HepG2 (cell line): ENCODE data around the gene LRBA. TPM values are rescaled to one million over a fixed set of nuclear protein-coding genes. Genes with fewer than 3 reads are reported as not detected.

ENCODE experiments used
- CEBPZ ChIP-seq: IDR thresholded peaks from 2 replicates; pipeline ENCODE4 v1.6.1; 2012; ENCODE audit warnings: low read length, improper control_type of control experiment
- CHCHD3 ChIP-seq: sonication (generic); formaldehyde crosslinking; IDR thresholded peaks from 2 replicates; pipeline ENCODE4 v1.8.0; 2022; ENCODE audit warnings: mild to moderate bottlenecking, missing genetic modification reagents, moderate library complexity
- CHD2 ChIP-seq: IDR thresholded peaks from 2 replicates; pipeline ENCODE4 v1.6.1; 2011; ENCODE audit warnings: low read depth, low read length, improper control_type of control experiment
- DPF2 ChIP-seq: sonication (generic); formaldehyde crosslinking; IDR thresholded peaks from 2 replicates; pipeline ENCODE4 v1.4.0; 2020; ENCODE audit warnings: mild to moderate bottlenecking, low read depth, missing genetic modification reagents, borderline replicate concordance
- ERF ChIP-seq: IDR thresholded peaks from 2 replicates; pipeline ENCODE4 v1.6.1; 2018; ENCODE audit warnings: missing biosample characterization, missing genetic modification reagents
- KLF11 ChIP-seq: IDR thresholded peaks from 2 replicates; pipeline ENCODE4 v1.6.1; 2016; ENCODE audit warnings: missing compliant biosample characterization
- MBD4 ChIP-seq: IDR thresholded peaks from 2 replicates; pipeline ENCODE4 v1.6.1; 2012; ENCODE audit warnings: low read length, inconsistent platforms, borderline replicate concordance
- MZF1 ChIP-seq: sonication (generic); formaldehyde crosslinking; IDR thresholded peaks from 2 replicates; pipeline ENCODE4 v1.8.1; 2023; ENCODE audit warnings: mild to moderate bottlenecking, missing genetic modification reagents, borderline replicate concordance
- PCBP2 ChIP-seq: fragments of 200-400 bp; formaldehyde crosslinking; optimal IDR thresholded peaks from 2 replicates; pipeline ENCODE3; 2018; ENCODE audit warnings: low read length, low read depth; ENCODE audit not compliant: poor library complexity, severe bottlenecking
- PHF8 ChIP-seq: sonication (generic); formaldehyde crosslinking; IDR thresholded peaks from 2 replicates; pipeline ENCODE4 v1.5.0; 2020; ENCODE audit warnings: missing genetic modification reagents
- RBAK ChIP-seq: sonication (generic); formaldehyde crosslinking; IDR thresholded peaks from 2 replicates; pipeline ENCODE4 v1.5.1; 2020; ENCODE audit warnings: mild to moderate bottlenecking, missing genetic modification reagents
- TOPORS ChIP-seq: sonication (generic); formaldehyde crosslinking; IDR thresholded peaks from 2 replicates; pipeline ENCODE4 v1.8.0; 2023; ENCODE audit warnings: mild to moderate bottlenecking, missing genetic modification reagents
- ZNF790 ChIP-seq: sonication (generic); formaldehyde crosslinking; IDR thresholded peaks from 2 replicates; pipeline ENCODE4 v1.8.0; 2022; ENCODE audit warnings: missing genetic modification reagents, mild to moderate bottlenecking, borderline replicate concordance
- polyA plus RNA-seq, 8 experiments: library from polyadenylated mRNA; depleted of rRNA in 3 of 8; stranded (reverse) in 7 of 8; unstranded in 1 of 8; fragments of >200 nt; fragmentation: Illumina TruSeq in 4 of 8; extraction: Trizol in 4 of 8; gene quantifications; 2 replicates each; pipeline versions ENCODE4 v1.2.1 to v1.2.3, GENCODE V29; 2011 to 2016; ENCODE audit warnings: low read depth in 4 of 8, missing spikeins in 1 of 8, mixed read lengths in 1 of 8; ENCODE audit not compliant: insufficient read depth in 1 of 8
- total RNA-seq, 5 experiments: library from RNA; depleted of rRNA; stranded (reverse); fragments of >200 nt; fragmentation: Illumina TruSeq; extraction: Trizol; gene quantifications; 2 replicates each; pipeline ENCODE4 v1.2.3, GENCODE V29; 2016; ENCODE audit warnings: low read depth in 1 of 5

The LRBA gene
- total and polyA plus RNA-seq, 2 of the 13 experiments (the other 11 are each of a cell fraction or from before 2014, with no cell fraction given): 21.0 to 37.2 TPM

GRCh38 chr4:150447356-150447755 lies 567.7 kb downstream of the LRBA start (continued):
- no peak for TF ChIP-seq CEBPZ
- TF ChIP-seq TOPORS: no peak
- no peak for TF ChIP-seq CHD2
- no peak for TF ChIP-seq ERF (CRISPR knock-in tag)
- TF ChIP-seq PHF8: no peak
- no peak for TF ChIP-seq MBD4
- no peak for TF ChIP-seq PCBP2
- no peak for TF ChIP-seq ZNF790 (CRISPR knock-in tag)
- TF ChIP-seq RBAK: no peak
- no peak for TF ChIP-seq CHCHD3 (CRISPR knock-in tag)
- TF ChIP-seq KLF11 (CRISPR knock-in tag): no peak
- no peak for TF ChIP-seq MZF1 (CRISPR knock-in tag)
- no peak for TF ChIP-seq DPF2
